HG03066 (cell line): Measurements from ENCODE around the gene IL1R2.

ENCODE experiments used
- ATAC-seq: cut with Tn5 transposase; IDR thresholded peaks from one replicate; pipeline ENCODE4 v1.9.1; 2021; ENCODE audit warnings: low read depth; ENCODE audit not compliant: unreplicated experiment

The IL1R2 gene

GRCh38 chr2:101991721-101992145 is at the start of gene IL1R2:
Gene IL1R2, plus strand, starts transcription at chr2:101991960. Its CDS starts 16,616 bp downstream, at chr2:102008576.
- no peak for ATAC-seq

- no peak for ATAC-seq
Observed at GRCh38 chr2:101942851-101943250, 48.9 kb upstream of the IL1R2 start.

- no peak for ATAC-seq
Observed at GRCh38 chr2:101946372-101947039, 45.3 kb upstream of the IL1R2 start.

DNA sequence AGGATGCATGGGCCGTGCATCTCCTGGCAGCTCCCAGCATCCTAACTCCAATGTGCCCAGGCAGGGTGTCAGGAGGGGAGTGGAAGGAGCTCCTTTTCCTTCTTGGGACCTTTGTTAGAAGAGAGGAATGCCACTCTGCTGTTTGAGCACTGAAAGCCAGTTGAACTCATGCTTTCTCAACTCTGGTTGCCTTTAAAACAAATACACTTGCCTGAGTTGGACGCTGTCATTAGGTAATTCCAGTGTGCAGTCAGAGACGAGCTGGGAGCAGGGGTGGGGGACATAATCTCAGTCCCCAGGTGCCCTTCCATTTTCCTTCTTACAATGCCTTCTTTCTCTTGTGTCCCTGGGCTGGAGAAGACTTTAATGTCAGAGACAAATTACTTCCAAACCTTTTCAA is 44.4 kb upstream of the IL1R2 start:
- ATAC-seq, result no peak

DNA sequence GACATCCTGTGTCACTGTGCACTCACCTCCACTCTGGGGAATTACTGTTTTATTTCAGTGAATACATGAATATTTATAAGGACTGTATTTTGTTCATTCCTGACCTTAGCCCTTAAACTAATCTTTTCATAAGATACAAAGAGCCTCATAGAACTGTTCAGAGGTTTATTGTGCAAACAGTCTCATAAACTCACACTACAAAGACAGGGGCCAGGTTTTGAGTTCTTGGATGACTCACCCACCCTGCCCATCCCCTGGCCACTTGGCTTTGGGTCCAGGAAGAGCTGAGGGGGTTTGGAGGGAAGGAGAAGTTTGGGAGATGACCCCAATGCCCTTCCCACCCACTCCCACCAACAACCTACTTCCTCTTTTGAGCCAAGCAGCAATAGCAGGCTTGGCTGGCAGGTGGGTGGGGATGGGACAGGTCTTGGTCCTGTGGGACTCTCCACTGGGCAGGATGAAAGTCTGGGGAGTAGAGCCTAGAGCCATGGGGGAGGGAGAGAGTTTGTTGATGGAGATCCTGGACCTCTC is 43.1 kb upstream of the IL1R2 start:
- no peak for ATAC-seq

GRCh38 chr2:101949304-101949703 is 42.5 kb upstream of the IL1R2 start:
- no peak for ATAC-seq

DNA sequence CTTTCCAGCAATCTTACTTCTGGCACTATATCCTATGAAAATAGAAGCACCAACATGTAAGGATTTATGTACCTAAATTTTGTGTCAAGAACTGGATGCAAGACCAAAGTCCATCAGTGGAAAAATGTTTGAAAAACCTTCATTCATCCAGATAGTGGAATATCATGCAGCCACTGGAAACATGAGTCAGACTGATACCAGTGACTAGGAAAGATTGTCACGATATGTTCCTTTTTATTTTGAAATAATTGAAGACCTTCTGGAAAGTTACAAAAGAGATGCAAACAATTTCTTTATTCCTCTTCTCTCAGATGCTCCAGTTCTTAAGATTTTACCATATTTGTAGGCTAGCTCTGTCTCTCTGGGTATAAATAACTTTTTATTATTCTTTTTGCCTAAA is 40.5 kb upstream of the IL1R2 start:
- ATAC-seq, result no peak

GRCh38 chr2:101952551-101952950 is 39.2 kb upstream of the IL1R2 start:
- ATAC-seq, result no peak

DNA sequence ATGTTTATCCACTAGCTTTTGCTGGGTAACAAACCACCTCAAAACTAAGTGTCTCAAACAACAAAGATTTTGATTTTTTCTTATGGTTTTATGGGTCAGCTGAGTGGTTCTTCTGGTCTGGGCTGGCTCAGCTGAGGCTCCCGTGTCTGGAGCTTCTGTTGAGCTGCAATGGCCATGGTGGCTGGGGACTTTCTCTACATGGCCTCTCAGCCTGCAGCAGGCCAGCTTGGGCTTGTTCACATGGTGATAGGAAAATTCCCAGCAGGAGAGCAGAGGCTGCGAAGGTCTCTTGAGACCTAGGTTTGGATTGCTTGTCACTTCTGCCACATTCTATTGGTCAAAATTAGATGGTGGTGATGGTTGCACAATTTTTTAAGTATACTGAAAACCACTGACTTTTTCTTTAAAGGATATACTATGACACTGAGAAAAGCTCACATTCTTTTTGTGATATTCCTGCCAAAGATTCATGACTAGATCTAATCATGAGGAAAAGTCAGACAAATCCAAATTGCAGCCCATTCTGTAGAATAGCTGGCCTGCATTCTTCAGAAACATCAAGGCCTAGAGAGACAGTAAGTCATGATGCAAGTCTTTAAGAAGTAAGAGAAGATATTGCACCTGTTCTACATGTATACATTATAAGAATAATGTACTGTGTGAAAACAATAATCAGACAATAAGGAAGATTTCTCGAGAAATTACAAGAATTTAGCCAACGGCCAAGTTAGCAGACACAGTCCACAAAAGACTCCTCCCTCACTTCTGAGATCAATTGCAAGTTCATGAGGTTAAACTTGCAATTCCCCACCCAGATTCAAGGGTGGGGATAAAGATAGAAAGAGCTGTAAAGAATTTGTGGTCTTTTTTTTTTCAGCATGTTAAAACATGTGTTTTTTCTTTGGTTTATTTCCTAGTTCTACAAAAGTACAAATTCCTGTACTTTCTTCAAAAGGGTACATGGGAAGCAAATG is 35.0 kb upstream of the IL1R2 start:
- ATAC-seq, result no peak

DNA sequence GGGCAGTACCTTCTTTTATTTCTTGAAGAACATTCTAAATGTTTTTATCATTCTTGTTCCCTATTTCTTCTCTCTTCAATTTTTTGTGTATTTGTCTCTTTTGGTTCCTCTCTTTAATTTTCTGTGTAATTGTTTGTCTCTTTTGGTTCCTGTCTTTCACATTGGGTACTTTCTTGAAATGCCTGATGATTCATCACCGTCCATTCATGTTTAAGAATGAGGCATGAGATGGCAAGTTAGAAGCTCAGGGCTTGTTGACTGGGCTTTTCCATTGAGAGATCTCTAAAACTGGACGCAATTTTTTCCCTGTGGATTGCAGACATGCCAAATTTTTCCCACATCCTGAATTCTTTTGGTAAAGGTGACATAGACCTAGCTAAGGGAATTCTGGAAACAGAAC is 33.7 kb upstream of the IL1R2 start:
- ATAC-seq, result no peak

GRCh38 chr2:101960819-101961337 is 30.9 kb upstream of the IL1R2 start:
- no peak for ATAC-seq

DNA sequence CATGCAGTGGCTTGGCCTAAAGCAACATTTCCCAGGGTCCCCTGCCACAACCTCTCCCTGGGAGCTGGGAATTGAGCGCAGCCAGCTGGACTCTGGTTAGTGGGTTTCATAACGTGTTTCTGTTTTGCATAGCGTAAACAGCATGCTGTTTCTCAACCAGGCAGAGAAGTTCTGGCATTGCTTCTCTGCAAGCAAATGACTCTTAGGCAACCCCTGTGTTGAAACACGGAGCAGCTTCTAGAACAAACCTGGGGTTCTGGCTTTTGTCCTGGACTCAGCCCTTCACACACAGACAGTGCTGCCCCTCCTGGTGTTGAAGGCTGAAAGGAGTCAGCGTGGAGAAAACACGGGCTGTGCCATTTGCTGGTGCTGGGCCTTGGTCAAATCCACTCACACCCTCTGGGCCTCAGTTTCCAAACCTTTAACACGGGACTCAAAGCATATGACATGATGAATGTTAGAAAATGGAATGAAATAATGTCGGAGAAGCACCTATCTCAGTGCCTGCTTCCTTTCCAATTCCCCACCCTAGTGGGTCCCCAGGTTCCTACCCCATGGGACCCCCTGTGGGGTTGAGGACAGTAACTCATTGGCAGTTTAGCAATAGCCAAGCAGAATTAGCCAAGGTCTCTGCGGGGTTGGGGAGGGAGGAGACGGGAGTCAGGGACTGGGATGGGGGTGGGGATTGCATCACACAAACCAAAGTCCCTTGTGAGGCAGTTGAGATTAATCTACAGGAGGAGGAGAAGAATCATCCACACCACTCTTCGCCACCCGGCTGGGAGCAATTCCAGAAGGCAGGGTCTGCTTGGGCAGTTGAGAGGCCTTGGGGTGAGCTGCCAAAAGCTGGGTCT is 30.2 kb upstream of the IL1R2 start:
- ATAC-seq, result no peak

- ATAC-seq, result no peak
Observed at GRCh38 chr2:101962309-101962708, 29.5 kb upstream of the IL1R2 start.

- no peak for ATAC-seq
Observed at GRCh38 chr2:101963198-101963597, 28.6 kb upstream of the IL1R2 start.

DNA sequence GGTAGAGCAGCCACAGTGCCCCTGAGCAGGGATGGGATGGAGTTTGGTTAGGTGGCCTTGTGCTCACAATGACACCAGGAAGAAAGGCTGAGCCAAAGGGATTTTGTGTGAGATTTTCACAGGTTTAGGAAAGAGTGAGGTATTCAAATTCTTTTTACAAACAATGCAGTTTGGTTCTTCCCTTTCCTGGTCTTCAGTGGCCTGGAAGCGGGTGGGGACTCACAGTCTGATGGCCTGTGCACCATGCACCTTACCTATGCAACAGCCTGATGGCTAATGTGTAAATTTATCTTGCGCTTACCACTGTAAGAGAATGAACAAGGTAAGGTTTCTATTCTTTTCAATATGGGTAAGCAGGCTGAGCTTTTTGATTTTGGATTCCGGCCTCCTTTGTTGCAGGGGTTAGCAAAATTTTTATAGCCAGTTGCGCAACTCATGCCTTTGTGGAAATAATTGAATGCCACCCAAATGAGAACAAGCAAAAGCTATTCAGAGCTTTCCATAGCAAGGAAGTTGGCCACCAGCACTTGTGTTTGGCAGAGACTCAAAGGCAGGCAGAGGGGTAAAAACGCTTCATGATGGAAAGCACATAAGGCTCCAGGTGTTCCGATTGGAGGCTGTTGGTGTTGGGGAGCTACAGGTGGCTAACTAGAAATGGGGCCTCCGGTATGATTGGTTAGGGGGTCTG is 23.8 kb upstream of the IL1R2 start:
- no peak for ATAC-seq

DNA sequence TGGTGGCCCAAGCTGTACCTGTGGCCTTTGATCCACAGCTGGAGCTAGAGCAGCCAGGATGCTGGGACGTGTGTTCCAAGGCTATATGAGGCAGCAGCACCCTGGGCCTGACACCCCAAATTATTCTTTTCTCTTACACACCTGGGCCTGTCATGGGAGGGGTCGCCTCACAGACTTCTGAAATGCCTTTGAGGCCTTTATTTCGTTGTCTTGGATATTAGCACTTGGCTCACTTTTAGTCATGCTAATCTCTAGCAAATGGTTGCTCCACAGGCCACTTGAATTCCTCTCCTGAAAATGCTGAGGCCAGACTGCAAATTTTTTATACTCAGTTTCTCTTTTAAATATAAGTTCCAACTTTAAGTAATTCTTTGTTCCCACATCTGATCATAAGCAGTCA is 22.0 kb upstream of the IL1R2 start:
- no peak for ATAC-seq

DNA sequence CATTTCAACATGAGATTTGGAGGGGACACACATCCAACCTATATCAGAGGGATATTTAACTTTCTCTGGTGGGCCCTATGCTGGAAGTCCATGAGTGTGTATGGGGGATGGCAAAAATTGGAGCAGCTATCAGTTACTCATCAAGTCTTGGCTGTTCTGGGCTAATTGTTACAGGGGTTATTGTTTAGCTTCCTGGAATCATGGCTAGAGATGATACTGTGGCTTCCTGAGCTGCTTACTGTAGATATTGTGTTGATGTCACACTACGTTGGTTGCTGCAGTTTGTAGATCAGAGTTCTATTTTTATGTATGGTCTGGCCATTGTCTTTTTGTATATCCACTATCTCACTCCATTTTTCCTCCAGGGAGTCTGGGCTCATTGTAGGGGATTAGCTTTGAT is 20.9 kb upstream of the IL1R2 start:
- no peak for ATAC-seq

DNA sequence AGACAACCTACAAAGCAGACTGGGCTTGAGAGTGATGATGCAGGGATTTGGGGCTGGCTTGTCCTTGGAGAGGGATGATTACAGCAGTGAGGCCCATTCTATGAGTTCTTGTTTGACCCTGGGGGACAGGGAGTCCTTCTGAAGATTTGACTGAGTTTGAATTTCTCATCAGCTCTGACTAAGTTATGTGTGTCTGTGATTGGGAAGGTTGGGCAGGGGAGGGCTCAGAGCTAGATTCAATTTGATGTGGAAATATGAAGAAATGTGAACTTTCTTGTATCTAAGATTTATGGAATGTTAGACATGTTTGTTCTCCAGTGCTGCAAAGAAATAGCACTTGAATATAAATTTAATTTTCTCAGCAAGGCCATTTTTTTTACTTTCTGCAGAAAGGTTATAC is 19.9 kb upstream of the IL1R2 start:
- ATAC-seq, result no peak

GRCh38 chr2:101972621-101973434 is 18.9 kb upstream of the IL1R2 start:
- no peak for ATAC-seq
